Osteoblast (primary cell): Measurements from ENCODE around the gene MGAT4A. TPM values are rescaled to one million over a fixed set of nuclear protein-coding genes. Genes with fewer than 3 reads are reported as not detected.

Source experiments
- DNase-seq: peaks from one replicate; pipeline ENCODE4 v3.0.0; 2011; ENCODE audit warnings: low spot score, mixed read lengths; ENCODE audit not compliant: insufficient read length; ENCODE audit errors: missing footprints
- H2AFZ ChIP-seq: 2 replicates; pipeline ENCODE4 v1.6.0; 2011; ENCODE audit warnings: mild to moderate bottlenecking, low read length
- H3K27ac ChIP-seq: 2 replicates; pipeline ENCODE4 v1.5.1; 2011; ENCODE audit warnings: mild to moderate bottlenecking, low read depth, low read length, moderate library complexity
- H3K27me3 ChIP-seq: 2 replicates; pipeline ENCODE4 v1.6.0; 2012; ENCODE audit warnings: mild to moderate bottlenecking, control low read depth, inconsistent platforms, low read length, moderate library complexity; ENCODE audit not compliant: insufficient read depth
- H3K36me3 ChIP-seq: 2 replicates; pipeline ENCODE4 v1.5.1; 2011; ENCODE audit warnings: mild to moderate bottlenecking, low read length, control low read depth, moderate library complexity; ENCODE audit not compliant: insufficient read depth
- H3K4me1 ChIP-seq: 2 replicates; pipeline ENCODE4 v1.5.1; 2011; ENCODE audit warnings: mild to moderate bottlenecking, low read length, control low read depth, moderate library complexity; ENCODE audit not compliant: insufficient read depth
- H3K4me2 ChIP-seq: 2 replicates; pipeline ENCODE4 v1.6.0; 2011; ENCODE audit warnings: mild to moderate bottlenecking, low read length; ENCODE audit not compliant: insufficient read depth
- H3K4me3 ChIP-seq: fragments of 200-600 bp; sonication (generic); 3 replicates; pipeline ENCODE4 v1.5.1; 2012; ENCODE audit warnings: mild to moderate bottlenecking, low read length, inconsistent platforms; ENCODE audit not compliant: insufficient read depth
- H3K79me2 ChIP-seq: 2 replicates; pipeline ENCODE4 v1.6.0; 2012; ENCODE audit warnings: mild to moderate bottlenecking, low read length, control low read depth, inconsistent platforms; ENCODE audit not compliant: insufficient read depth
- H3K9me3 ChIP-seq: 2 replicates; pipeline ENCODE4 v1.5.1; 2011; ENCODE audit warnings: low read depth, low read length, control low read depth
- H4K20me1 ChIP-seq: 2 replicates; pipeline ENCODE4 v1.6.0; 2012; ENCODE audit warnings: mild to moderate bottlenecking, low read length, control low read depth; ENCODE audit not compliant: insufficient read depth
- total RNA-seq: library from RNA; depleted of rRNA; stranded (reverse); fragments of >200 nt; gene quantifications from 2 replicates; pipeline ENCODE4 v1.2.3, GENCODE V29; 2012
- TF ChIP-seq, protein P1 (sequence below): IDR thresholded peaks from 2 replicates; pipeline ENCODE4 v1.5.1; 2011; ENCODE audit warnings: mild to moderate bottlenecking, low read depth, low read length, moderate library complexity; ENCODE audit errors: extremely low read depth

MGAT4A gene
- total RNA-seq, 1 donor: 0.36 TPM

DNA sequence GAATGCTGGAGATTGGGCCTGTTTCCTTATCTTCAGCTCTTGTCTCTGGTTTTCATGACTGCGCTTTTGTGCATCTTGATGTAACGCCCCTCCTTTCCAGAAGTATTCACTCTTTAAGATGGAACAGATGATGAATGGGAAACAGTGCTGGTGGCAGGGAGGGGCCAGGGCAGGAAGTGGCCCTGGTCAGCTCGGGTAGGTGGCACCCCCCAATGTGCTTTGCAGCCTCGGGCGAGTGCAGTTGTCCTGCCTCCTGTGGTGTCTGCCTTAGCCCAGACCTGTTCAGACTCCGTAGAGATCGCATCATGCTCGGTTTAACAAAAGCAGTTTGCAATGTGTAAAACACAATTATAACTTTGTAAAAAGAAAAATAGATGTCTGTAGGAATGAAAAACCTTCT lies 17.0 kb upstream of the MGAT4A start:
- Histone ChIP-seq H3K79me2 (no peaks in the 10 kb centered on the region), H3K4me1 (no peaks in the 10 kb centered on the region)

DNA sequence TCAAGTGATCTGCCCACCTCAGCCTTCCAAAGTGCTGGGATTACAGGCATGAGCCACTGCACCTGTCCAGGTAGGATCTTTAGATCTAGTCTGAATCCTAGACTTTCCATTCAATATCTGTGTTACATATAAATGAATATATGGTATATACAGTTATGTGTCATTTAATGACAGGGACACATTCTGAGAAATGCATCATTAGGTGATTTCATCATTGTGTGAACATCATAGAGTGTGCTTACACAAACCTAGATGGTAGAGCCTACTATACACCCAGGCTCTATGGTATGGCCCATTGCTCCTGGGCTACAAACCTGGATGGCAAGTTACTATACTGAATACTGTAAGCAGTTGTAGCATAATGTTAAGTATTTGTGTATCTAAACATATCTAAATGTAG lies 15.5 kb upstream of the MGAT4A start:
- Histone ChIP-seq H2AFZ (no peak overlapping the region), H3K4me1 (no peaks in the 10 kb centered on the region), H3K4me2 (no peak overlapping the region), H3K27ac (no peak overlapping the region), H3K79me2 (no peaks in the 10 kb centered on the region), H4K20me1 (no peaks in the 10 kb centered on the region), H3K36me3 (no peaks in the 10 kb centered on the region), H3K9me3 (no peaks in the 10 kb centered on the region), H3K27me3 (peaks cover 6% of the 10 kb centered on the region), H3K4me3 (no peak overlapping the region)
- DNase-seq: no peak
- TF ChIP-seq, protein P1, sequence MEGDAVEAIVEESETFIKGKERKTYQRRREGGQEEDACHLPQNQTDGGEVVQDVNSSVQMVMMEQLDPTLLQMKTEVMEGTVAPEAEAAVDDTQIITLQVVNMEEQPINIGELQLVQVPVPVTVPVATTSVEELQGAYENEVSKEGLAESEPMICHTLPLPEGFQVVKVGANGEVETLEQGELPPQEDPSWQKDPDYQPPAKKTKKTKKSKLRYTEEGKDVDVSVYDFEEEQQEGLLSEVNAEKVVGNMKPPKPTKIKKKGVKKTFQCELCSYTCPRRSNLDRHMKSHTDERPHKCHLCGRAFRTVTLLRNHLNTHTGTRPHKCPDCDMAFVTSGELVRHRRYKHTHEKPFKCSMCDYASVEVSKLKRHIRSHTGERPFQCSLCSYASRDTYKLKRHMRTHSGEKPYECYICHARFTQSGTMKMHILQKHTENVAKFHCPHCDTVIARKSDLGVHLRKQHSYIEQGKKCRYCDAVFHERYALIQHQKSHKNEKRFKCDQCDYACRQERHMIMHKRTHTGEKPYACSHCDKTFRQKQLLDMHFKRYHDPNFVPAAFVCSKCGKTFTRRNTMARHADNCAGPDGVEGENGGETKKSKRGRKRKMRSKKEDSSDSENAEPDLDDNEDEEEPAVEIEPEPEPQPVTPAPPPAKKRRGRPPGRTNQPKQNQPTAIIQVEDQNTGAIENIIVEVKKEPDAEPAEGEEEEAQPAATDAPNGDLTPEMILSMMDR: no peak

More for the DNA sequence above, 17.0 kb upstream of the MGAT4A start:
- no peak overlapping the region for H3K27ac ChIP-seq
- no peak overlapping the region for H3K4me2 ChIP-seq
- peaks cover 4% of the 10 kb centered on the region for H3K27me3 ChIP-seq
- no peak overlapping the region for H2AFZ ChIP-seq
- no peaks in the 10 kb centered on the region for H4K20me1 ChIP-seq
- no peak overlapping the region for H3K4me3 ChIP-seq
- no peaks in the 10 kb centered on the region for H3K9me3 ChIP-seq
- no peaks in the 10 kb centered on the region for H3K36me3 ChIP-seq
- TF ChIP-seq, protein P1: no peak
- DNase-seq: no peak

DNA sequence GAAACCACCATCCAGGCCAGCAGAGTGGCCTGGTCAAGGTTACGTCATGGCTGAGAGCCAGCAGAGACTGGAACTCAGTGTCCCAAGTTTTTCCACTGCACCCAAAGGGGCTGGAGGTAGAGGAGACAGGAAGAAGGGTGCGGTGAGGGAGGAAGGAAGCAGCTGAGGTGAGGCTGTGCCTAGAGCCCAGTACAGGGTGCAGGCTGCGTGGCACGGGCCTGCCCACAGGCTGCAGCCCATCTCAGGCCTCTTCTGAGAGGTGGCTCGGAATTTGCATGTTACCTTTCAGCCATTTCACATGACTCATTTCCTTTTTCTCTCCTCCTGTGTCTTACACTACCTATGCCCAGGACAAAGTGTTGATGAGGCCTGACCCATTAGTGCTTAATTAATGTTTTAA lies 13.7 kb upstream of the MGAT4A start:
- no peak overlapping the region for H3K4me2 ChIP-seq
- H3K9me3 ChIP-seq: no peaks in the 10 kb centered on the region
- no peaks in the 10 kb centered on the region for H3K36me3 ChIP-seq
- no peak overlapping the region for H2AFZ ChIP-seq
- peaks cover 10% of the 10 kb centered on the region for H3K27me3 ChIP-seq
- H3K4me1 ChIP-seq: no peaks in the 10 kb centered on the region
- H4K20me1 ChIP-seq: no peaks in the 10 kb centered on the region
- no peak overlapping the region for H3K27ac ChIP-seq
- H3K4me3 ChIP-seq: no peak overlapping the region
- no peak for DNase-seq
- TF ChIP-seq, protein P1: no peak
- no peaks in the 10 kb centered on the region for H3K79me2 ChIP-seq

DNA sequence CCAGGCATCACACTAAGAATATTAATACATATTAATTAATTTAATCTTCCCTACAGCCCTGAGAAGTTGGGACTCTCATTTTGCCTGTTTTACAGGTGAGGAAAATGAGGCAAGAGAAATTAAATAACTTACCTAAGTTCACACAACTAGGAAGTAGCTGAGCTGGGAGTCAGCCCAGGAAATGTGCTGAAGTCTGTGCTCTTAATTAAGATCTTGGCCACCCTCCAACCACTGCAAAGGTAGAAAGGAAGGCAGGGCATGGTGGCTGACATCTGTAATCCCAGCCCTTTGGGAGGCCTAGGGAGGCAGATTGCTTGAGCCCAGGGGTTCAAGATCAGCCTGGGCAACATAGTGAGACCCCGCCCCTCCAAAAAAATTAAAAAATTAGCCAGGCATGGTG lies 12.9 kb upstream of the MGAT4A start:
- H3K27me3 ChIP-seq: peaks cover 10% of the 10 kb centered on the region
- no peaks in the 10 kb centered on the region for H3K4me1 ChIP-seq
- H3K4me3 ChIP-seq: no peak overlapping the region
- no peaks in the 10 kb centered on the region for H4K20me1 ChIP-seq
- H3K27ac ChIP-seq: no peak overlapping the region
- TF ChIP-seq, protein P1: no peak
- DNase-seq: no peak
- H2AFZ ChIP-seq: no peak overlapping the region
- H3K79me2 ChIP-seq: no peaks in the 10 kb centered on the region
- H3K9me3 ChIP-seq: no peaks in the 10 kb centered on the region
- H3K36me3 ChIP-seq: no peaks in the 10 kb centered on the region
- no peak overlapping the region for H3K4me2 ChIP-seq
